PFSK-1 (cell line): ENCODE data around the gene FLCN.

Source experiments
- FOXP2 ChIP-seq: optimal IDR thresholded peaks from 2 replicates; pipeline ENCODE3; 2011; ENCODE audit warnings: borderline replicate concordance, control low read depth, inconsistent platforms; ENCODE audit not compliant: insufficient read depth; ENCODE audit errors: extremely low read length, extremely low read depth
- POLR2AphosphoS5 ChIP-seq: IDR thresholded peaks from 2 replicates; pipeline ENCODE4 v1.6.1; 2012; ENCODE audit warnings: low read depth, mild to moderate bottlenecking, control low read depth, low read length, moderate library complexity
- REST ChIP-seq, 2 experiments: IDR thresholded peaks; 2 replicates each; pipeline versions ENCODE4 v1.6.1 to v1.8.0; 2011 to 2012; ENCODE audit warnings: low read depth in 2 of 2, low read length in 2 of 2, control low read depth in 1 of 2, inconsistent platforms in 1 of 2, mild to moderate bottlenecking in 1 of 2, moderate library complexity in 1 of 2; ENCODE audit not compliant: insufficient read depth in 1 of 2
- SIN3A ChIP-seq: IDR thresholded peaks from 2 replicates; pipeline ENCODE4 v1.6.1; 2012; ENCODE audit warnings: mild to moderate bottlenecking, low read length, moderate library complexity, borderline replicate concordance; ENCODE audit not compliant: insufficient read depth
- TAF1 ChIP-seq: IDR thresholded peaks from 2 replicates; pipeline ENCODE4 v1.6.1; 2012; ENCODE audit warnings: low read length, control low read depth, borderline replicate concordance; ENCODE audit not compliant: insufficient read depth

DNA sequence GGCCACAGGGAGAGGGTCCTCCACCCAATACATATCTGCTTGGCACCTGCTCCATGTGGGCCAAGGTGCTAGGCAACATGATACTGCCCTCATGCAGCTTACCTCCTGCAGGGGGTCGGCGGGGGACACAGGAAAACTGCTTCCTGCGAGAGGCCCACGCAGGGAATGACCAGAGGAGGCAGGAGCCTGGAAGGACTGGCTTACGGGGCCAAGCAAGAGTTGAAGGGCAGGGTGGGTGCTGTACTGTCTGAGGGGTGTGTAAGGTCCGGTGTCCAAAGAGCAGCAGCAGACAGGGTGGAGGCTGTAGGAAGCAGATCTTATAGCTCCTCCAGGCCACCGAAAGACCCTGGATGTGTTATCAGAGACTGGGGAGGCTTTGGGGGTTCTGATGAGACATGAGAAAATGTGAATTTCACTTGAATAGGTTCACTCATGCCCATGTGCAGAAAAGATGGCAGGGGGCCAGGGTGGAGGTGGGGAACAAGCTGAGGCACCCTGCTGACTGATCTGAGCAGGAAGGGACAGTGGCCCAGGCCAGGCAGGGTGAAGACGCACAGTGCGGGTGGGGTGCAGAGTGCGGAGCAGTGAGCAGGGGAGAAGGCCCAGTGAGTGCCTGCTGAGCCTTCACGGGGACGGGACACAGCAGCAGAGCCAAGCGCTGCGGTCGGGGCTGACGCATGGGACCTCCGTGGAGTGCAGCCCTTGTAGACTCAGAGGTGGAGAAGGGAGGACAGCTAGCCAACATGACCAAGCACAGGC lies 8.3 kb downstream of the FLCN start:
- no peak for TF ChIP-seq REST (IDR thresholded peaks at IDR 0.05; ENCODE audit: insufficient read depth in 1 of 2, low read depth in 2 of 2, low read length in 2 of 2)
- no peak for TF ChIP-seq POLR2AphosphoS5
- TF ChIP-seq TAF1 = no peak
- no peak for TF ChIP-seq SIN3A
- no peak for TF ChIP-seq FOXP2
